H1 (cell line): ENCODE results near the gene DCTN5. TPM values are rescaled to one million over a fixed set of nuclear protein-coding genes. Genes with fewer than 3 reads are reported as not detected.

Source experiments
- CTCF ChIA-PET: fragments of 300-600 bp; sonication (Branson Sonifier 250); formaldehyde crosslinking; loops from one replicate; lab custom pipeline; 2021; ENCODE audit not compliant: partially characterized antibody; lab: Charles Lee
- POLR2A ChIA-PET: fragments of 300-600 bp; sonication (Branson Sonifier 250); formaldehyde crosslinking; loops from one replicate; lab custom pipeline; 2021; ENCODE audit warnings: inconsistent platforms; ENCODE audit not compliant: partially characterized antibody; lab: Charles Lee
- DNase-seq, 2 experiments: peaks; one replicate each; pipeline versions ENCODE4 v3.0.0 to v3.0.0-alpha.2; 2010 to 2022; ENCODE audit warnings: low spot score in 2 of 2, low read depth in 1 of 2, mixed read lengths in 1 of 2
- FAIRE-seq: peaks from 2 replicates; lab custom pipeline; 2011; peaks lifted over from hg19 to GRCh38; lab: Jason Lieb, UNC
- H2AFZ ChIP-seq: 2 replicates; pipeline ENCODE4 v1.8.1; 2012; ENCODE audit warnings: low read length, inconsistent platforms
- H2AK5ac ChIP-seq: 2 replicates; pipeline ENCODE4 v1.6.1; 2013; ENCODE audit warnings: low read depth, low read length
- H2BK120ac ChIP-seq: replicated peaks from 2 replicates; pipeline ENCODE3; 2013; ENCODE audit warnings: low read depth, low read length, inconsistent platforms
- H2BK12ac ChIP-seq: 2 replicates; pipeline ENCODE4 v1.6.1; 2013; ENCODE audit warnings: low read depth, low read length
- H2BK15ac ChIP-seq: 2 replicates; pipeline ENCODE4 v1.6.1; 2013; ENCODE audit warnings: low read length
- H2BK20ac ChIP-seq: 2 replicates; pipeline ENCODE4 v1.6.1; 2013; ENCODE audit warnings: low read length
- H2BK5ac ChIP-seq: 2 replicates; pipeline ENCODE4 v1.6.1; 2013; ENCODE audit warnings: low read depth, low read length
- H3K14ac ChIP-seq: 2 replicates; pipeline ENCODE4 v1.6.1; 2013; ENCODE audit warnings: inconsistent platforms; ENCODE audit not compliant: insufficient read length
- H3K18ac ChIP-seq: 2 replicates; pipeline ENCODE4 v1.6.1; 2013; ENCODE audit warnings: low read length; ENCODE audit errors: extremely low read depth
- H3K23ac ChIP-seq: 2 replicates; pipeline ENCODE4 v1.6.1; 2013; ENCODE audit warnings: inconsistent platforms; ENCODE audit not compliant: insufficient read length
- H3K23me2 ChIP-seq: 2 replicates; pipeline ENCODE4 v1.6.1; 2013; ENCODE audit warnings: low read depth, low read length
- H3K27ac ChIP-seq: 2 replicates; pipeline ENCODE4 v1.6.1; 2011; ENCODE audit warnings: low read depth, low read length, inconsistent platforms
- H3K27me3 ChIP-seq, 4 experiments: replicated peaks in 1 of 4; 1 replicate in 1 of 4; 2 replicates in 3 of 4; pipeline versions ENCODE4 v1.6.1 to v1.8.1; 2011 to 2013; ENCODE audit warnings: low read length in 3 of 4, mild to moderate bottlenecking in 3 of 4, inconsistent platforms in 2 of 4, mixed read lengths in 2 of 4, moderate library complexity in 1 of 4; ENCODE audit not compliant: control insufficient read depth in 3 of 4, insufficient read depth in 3 of 4; ENCODE audit errors: extremely low read depth in 1 of 4
- H3K36me3 ChIP-seq, 4 experiments: 2 replicates each; pipeline versions ENCODE4 v1.6.1 to v1.8.1; 2011 to 2013; ENCODE audit warnings: mild to moderate bottlenecking in 4 of 4, low read length in 3 of 4, moderate library complexity in 2 of 4, control low read depth in 1 of 4, inconsistent platforms in 1 of 4; ENCODE audit not compliant: insufficient read depth in 4 of 4, control insufficient read depth in 2 of 4
- H3K4ac ChIP-seq: replicated peaks from 2 replicates; pipeline ENCODE3; 2013; ENCODE audit warnings: low read length, low read depth, mixed read lengths, inconsistent platforms; ENCODE audit not compliant: insufficient read length
- H3K4me1 ChIP-seq, 4 experiments: replicated peaks in 1 of 4; 1 replicate in 1 of 4; 2 replicates in 3 of 4; pipeline versions ENCODE4 v1.6.1 to v1.8.1; 2011 to 2013; ENCODE audit warnings: low read length in 3 of 4, inconsistent platforms in 2 of 4, mixed read lengths in 1 of 4; ENCODE audit not compliant: insufficient read depth in 4 of 4, control insufficient read depth in 3 of 4
- H3K4me2 ChIP-seq, 2 experiments: 2 replicates each; pipeline versions ENCODE4 v1.6.1 to v1.8.1; 2011 to 2013; ENCODE audit warnings: low read depth in 2 of 2, low read length in 2 of 2, control low read depth in 1 of 2, inconsistent platforms in 1 of 2, mild to moderate bottlenecking in 1 of 2; ENCODE audit not compliant: insufficient read depth in 1 of 2
- H3K4me3 ChIP-seq, 4 experiments: fragments of 200-600, 300-600 bp in 1 of 4; sonication (generic), shearing (Covaris generic), sonication (Bioruptor Twin) in 1 of 4; 2 replicates each; pipeline versions ENCODE4 v1.5.1 to v1.8.1; 2011 to 2016; ENCODE audit warnings: low read length in 4 of 4, low read depth in 3 of 4, control low read depth in 2 of 4, inconsistent platforms in 2 of 4, mild to moderate bottlenecking in 2 of 4, mixed read lengths in 1 of 4, moderate library complexity in 1 of 4; ENCODE audit not compliant: insufficient read depth in 2 of 4; ENCODE audit errors: extremely low read depth in 1 of 4
- H3K56ac ChIP-seq: replicated peaks from 2 replicates; pipeline ENCODE3; 2013; ENCODE audit warnings: low read depth, mild to moderate bottlenecking, mixed read lengths, low read length, inconsistent platforms; ENCODE audit not compliant: insufficient read length
- H3K79me1 ChIP-seq: 2 replicates; pipeline ENCODE4 v1.6.1; 2013; ENCODE audit warnings: low read depth, low read length, control low read depth
- H3K79me2 ChIP-seq, 2 experiments: 2 replicates each; pipeline versions ENCODE4 v1.6.1 to v1.8.1; 2012 to 2013; ENCODE audit warnings: low read length in 2 of 2, mild to moderate bottlenecking in 2 of 2, inconsistent platforms in 1 of 2; ENCODE audit not compliant: insufficient read depth in 2 of 2, control insufficient read depth in 1 of 2
- H3K9ac ChIP-seq, 4 experiments: replicated peaks in 1 of 4; 1 replicate in 1 of 4; 2 replicates in 3 of 4; pipeline versions ENCODE4 v1.6.1 to v1.8.1; 2011 to 2013; ENCODE audit warnings: low read depth in 3 of 4, low read length in 3 of 4, control low read depth in 2 of 4, mild to moderate bottlenecking in 2 of 4, moderate library complexity in 2 of 4, inconsistent platforms in 1 of 4; ENCODE audit errors: extremely low read depth in 1 of 4
- H3K9me3 ChIP-seq, 2 experiments: 2 replicates each; pipeline versions ENCODE4 v1.6.1 to v1.8.1; 2012 to 2013; ENCODE audit warnings: mild to moderate bottlenecking in 2 of 2, moderate library complexity in 2 of 2, control low read depth in 1 of 2, inconsistent platforms in 1 of 2, low read depth in 1 of 2, low read length in 1 of 2, mixed read lengths in 1 of 2; ENCODE audit not compliant: insufficient read depth in 2 of 2
- H4K20me1 ChIP-seq, 2 experiments: replicated peaks in 1 of 2; 2 replicates each; pipeline versions ENCODE3 to v1.8.1; 2011 to 2013; ENCODE audit warnings: inconsistent platforms in 2 of 2, low read length in 2 of 2, mild to moderate bottlenecking in 1 of 2; ENCODE audit not compliant: insufficient read depth in 2 of 2, control insufficient read depth in 1 of 2
- H4K5ac ChIP-seq: 2 replicates; pipeline ENCODE4 v1.6.1; 2013; ENCODE audit warnings: low read length, low read depth, mixed read lengths, inconsistent platforms; ENCODE audit not compliant: insufficient read length
- H4K8ac ChIP-seq: 2 replicates; pipeline ENCODE4 v1.8.0; 2013; ENCODE audit warnings: mild to moderate bottlenecking, moderate library complexity, low read length, inconsistent platforms; ENCODE audit not compliant: insufficient read depth; ENCODE audit errors: extremely low read depth
- H4K91ac ChIP-seq: replicated peaks from 2 replicates; pipeline ENCODE3; 2013; ENCODE audit warnings: low read length, mixed read lengths, inconsistent platforms; ENCODE audit not compliant: insufficient read length
- CBX8 ChIP-seq: fragments of 300-800, 300-1000 bp; sonication (generic); IDR thresholded peaks from 2 replicates; pipeline ENCODE4 v1.7.1; 2016; ENCODE audit warnings: low read depth, low read length, borderline replicate concordance
- CREB1 ChIP-seq: IDR thresholded peaks from 2 replicates; pipeline ENCODE4 v1.6.1; 2012; ENCODE audit warnings: inconsistent platforms
- EP300 ChIP-seq, 2 experiments: IDR thresholded peaks; 1 replicate in 1 of 2; 2 replicates in 1 of 2; pipeline ENCODE4 v1.6.1; 2011 to 2012; ENCODE audit warnings: low read depth in 2 of 2, low read length in 2 of 2, mild to moderate bottlenecking in 2 of 2, borderline replicate concordance in 1 of 2, inconsistent platforms in 1 of 2, moderate library complexity in 1 of 2
- JUND ChIP-seq: IDR thresholded peaks from 2 replicates; pipeline ENCODE4 v1.6.1; 2011; ENCODE audit warnings: mild to moderate bottlenecking, improper control_type of control experiment, low read length
- KDM4A ChIP-seq: IDR thresholded peaks from one replicate; pipeline ENCODE4 v1.7.1; 2012; ENCODE audit warnings: low read depth, mild to moderate bottlenecking, moderate library complexity, low read length, inconsistent platforms; ENCODE audit not compliant: severe bottlenecking
- NRF1 ChIP-seq: IDR thresholded peaks from 2 replicates; pipeline ENCODE4 v1.6.1; 2011; ENCODE audit warnings: mild to moderate bottlenecking, low read depth, low read length, improper control_type of control experiment
- WGBS, 2 experiments: shearing (Covaris generic) in 1 of 2; methylation state at CpG; one replicate each; pipeline versions ENCODE4 v1.1.6 to v1.1.7; 2013 to 2015; ENCODE audit warnings: low lambda C conversion rate in 2 of 2, mixed read lengths in 2 of 2, inconsistent platforms in 1 of 2, low coverage in 1 of 2, missing lambda C conversion rate in 1 of 2; ENCODE audit not compliant: insufficient replicate concordance in 2 of 2, insufficient coverage in 1 of 2, insufficient read length in 1 of 2; ENCODE audit errors: extremely low coverage in 1 of 2, missing lambda C conversion rate in 1 of 2; 5-methylcytosine and 5-hydroxymethylcytosine counted together
- polyA plus RNA-seq, 7 experiments: library from polyadenylated mRNA; depleted of rRNA in 3 of 7; stranded (reverse) in 5 of 7; unstranded in 2 of 7; fragments of >200 nt in 5 of 7; fragments of 200-250 nt in 2 of 7; gene quantifications; 1 replicate in 5 of 7; 2 replicates in 1 of 7; 4 replicates in 1 of 7; pipeline versions ENCODE4 v1.2.1 to v1.2.3, GENCODE V29; 2011 to 2013; ENCODE audit warnings: missing spikeins in 2 of 7, mixed read lengths in 2 of 7
- total RNA-seq: library from RNA; stranded (reverse); fragmentation: NEBNext Ultra II Directional; extraction: Animal tissue kit (Norgen Biotek cat#: 25700); gene quantifications from 2 replicates; pipeline ENCODE4 v1.2.1, GENCODE V29; 2021

DCTN5 gene
- total and polyA plus RNA-seq, 2 of the 8 experiments (the other 6 are each of a cell fraction or from before 2014, with no cell fraction given), result 36.0 to 74.0 TPM

GRCh38 chr16:23689442-23690187 is 48.3 kb downstream of the DCTN5 start:
- Histone ChIP-seq H3K9me3 (no peaks in the 10 kb centered on the region), H3K4me2 (no peak overlapping the region), H2BK15ac (no peak overlapping the region), H4K8ac (no peak overlapping the region), H3K36me3 (peaks cover 25 to 69% (median 56%) of the 10 kb centered on the region in 4 experiments), H4K20me1 (peaks cover 7 to 10% of the 10 kb centered on the region in 2 experiments), H3K4me1 (peaks cover 0 to 5% (median 4%) of the 10 kb centered on the region in 4 experiments; a peak in 5 of 7 replicates), H3K9ac (no peak overlapping the region), H4K5ac (no peak overlapping the region), H4K91ac (no peak overlapping the region), H3K14ac (no peak overlapping the region), H2BK12ac (no peak overlapping the region), H3K56ac (no peak overlapping the region), H2AFZ (no peak overlapping the region), H3K4me3 (no peak overlapping the region), H3K79me2 (no peaks in the 10 kb centered on the region), H3K23ac (no peak overlapping the region), H3K79me1 (no peaks in the 10 kb centered on the region), H2BK120ac (no peak overlapping the region), H3K23me2 (peaks cover 4% of the 10 kb centered on the region; the same call in 1 of the 2 replicates), H3K27ac (no peak overlapping the region), H3K18ac (no peak overlapping the region), H3K4ac (no peak overlapping the region), H2BK20ac (no peak overlapping the region), H2AK5ac (no peak overlapping the region), H3K27me3 (no peaks in the 10 kb centered on the region), H2BK5ac (no peak overlapping the region)
- ChIA-PET CTCF (interaction anchor here (0.8 to 1.3 kb wide), 2 partner anchors 11 to 21 kb away, joined by 3 read pairs; partner anchors contain the start of gene PLK1), POLR2A (interaction anchor here (0.6 to 12.9 kb wide), 7 partner anchors 8 to 39 kb away, joined by 3 to 230 read pairs (median 4); partner anchors contain the start of genes ERN2 and PLK1)
- no peak for FAIRE-seq
- no peak for DNase-seq
- 94% methylated on average over 36 of the region's 36 CpGs; no CpG with 5 or more reads in 1 of the 2 experiments for WGBS, 2 experiments
- TF ChIP-seq EP300 (IDR thresholded peaks at IDR 0.05; ENCODE audit: borderline replicate concordance in 1 of 2, low read depth in 2 of 2, low read length in 2 of 2), result no peak
- no peak for TF ChIP-seq JUND
- TF ChIP-seq CBX8, result no peak
- no peak for TF ChIP-seq KDM4A
- TF ChIP-seq NRF1, result no peak
- no peak for TF ChIP-seq CREB1
